ENCODE data around the gene FHDC1. TPM values are rescaled to one million over a fixed set of nuclear protein-coding genes. Genes with fewer than 3 reads are reported as not detected.

FHDC1 gene
- total RNA-seq, 4 donors from 2014 or later: 6.6 to 32.8 (median 25.4) TPM

GRCh38 chr4:152953514-152953913 is 17.4 kb downstream of the FHDC1 start:
- TF ChIP-seq POLR2A (IDR thresholded peaks at IDR 0.05) (no peak), CTCF (IDR thresholded peaks at IDR 0.05) (no peak)
- Histone ChIP-seq H3K9me3 (no peaks in the 10 kb centered on the region), H3K4me1 (peaks cover 0 to 30% (median 0%) of the 10 kb centered on the region in 4 donors), H3K36me3 (peaks cover 0 to 10% (median 0%) of the 10 kb centered on the region in 3 donors), H3K27me3 (no peaks in the 10 kb centered on the region), H3K4me3 (no peak overlapping the region), H3K27ac (peak overlapping the region in 1 of 4 donors; percentile 68)
- DNase-seq: no peak

GRCh38 chr4:152954741-152955140 is 18.6 kb downstream of the FHDC1 start:
- Histone ChIP-seq H3K4me1 (peaks cover 0 to 31% (median 0%) of the 10 kb centered on the region in 4 donors), H3K9me3 (no peaks in the 10 kb centered on the region), H3K27ac (peak overlapping the region in 3 of 4 donors; percentile 5 to 68 (median 32)), H3K27me3 (no peaks in the 10 kb centered on the region), H3K36me3 (peaks cover 0 to 10% (median 0%) of the 10 kb centered on the region in 3 donors), H3K4me3 (no peak overlapping the region)
- TF ChIP-seq POLR2A (IDR thresholded peaks at IDR 0.05) (no peak), CTCF (IDR thresholded peaks at IDR 0.05) (no peak)
- no peak for DNase-seq

- peak overlapping the region in 3 of 4 donors; percentile 67 to 86 (median 84) for H3K27ac ChIP-seq
- no peak for DNase-seq
- H3K4me3 ChIP-seq: no peak overlapping the region
- peaks cover 0 to 17% (median 0%) of the 10 kb centered on the region in 3 donors for H3K36me3 ChIP-seq
- TF ChIP-seq CTCF (IDR thresholded peaks at IDR 0.05) (no peak), POLR2A (IDR thresholded peaks at IDR 0.05) (no peak)
- no peaks in the 10 kb centered on the region for H3K27me3 ChIP-seq
- H3K9me3 ChIP-seq: no peaks in the 10 kb centered on the region
- peaks cover 0 to 20% (median 0%) of the 10 kb centered on the region in 4 donors for H3K4me1 ChIP-seq
Measured at GRCh38 chr4:152956147-152956546, 20.0 kb downstream of the FHDC1 start.

- peaks cover 0 to 18% (median 0%) of the 10 kb centered on the region in 3 donors for H3K36me3 ChIP-seq
- no peak for TF ChIP-seq CTCF (IDR thresholded peaks at IDR 0.05)
- peak in 1 of 2 donors; percentile 36 for TF ChIP-seq POLR2A (IDR thresholded peaks at IDR 0.05)
- H3K4me3 ChIP-seq: no peak overlapping the region
- peaks cover 0 to 20% (median 0%) of the 10 kb centered on the region in 4 donors for H3K4me1 ChIP-seq
- no peaks in the 10 kb centered on the region for H3K9me3 ChIP-seq
- no peaks in the 10 kb centered on the region for H3K27me3 ChIP-seq
- H3K27ac ChIP-seq: peak overlapping the region in 3 of 4 donors; percentile 67 to 86 (median 84)
- DNase-seq: peak in 1 of 3 donors; percentile 67
Measured at GRCh38 chr4:152956650-152957436, 20.7 kb downstream of the FHDC1 start.

- DNase-seq: peak in 2 of 3 donors; percentile 91 to 92
- Histone ChIP-seq H3K9me3 (no peaks in the 10 kb centered on the region), H3K36me3 (peaks cover 0 to 23% (median 0%) of the 10 kb centered on the region in 3 donors), H3K4me1 (peaks cover 0 to 20% (median 0%) of the 10 kb centered on the region in 4 donors), H3K4me3 (no peak overlapping the region), H3K27me3 (no peaks in the 10 kb centered on the region), H3K27ac (peak overlapping the region; percentile 20 to 86 (median 76))
- TF ChIP-seq CTCF (IDR thresholded peaks at IDR 0.05) (peak in 2 of 6 experiments; percentile 37 to 43), POLR2A (IDR thresholded peaks at IDR 0.05) (peak in 1 of 2 donors; percentile 48)
Measured at GRCh38 chr4:152957437-152958171, 21.5 kb downstream of the FHDC1 start.

All from Peyer's patch (tissue), 4 donors.